Left lung (tissue), 10 donors: ENCODE data around the gene PLB1. TPM values are rescaled to one million over a fixed set of nuclear protein-coding genes. Genes with fewer than 3 reads are reported as not detected.

Source experiments
- ATAC-seq: fragments of 200-7000 bp; cut with Tn5 transposase; one replicate; pipeline ENCODE4 v1.9.1; 2020; ENCODE audit warnings: moderate library complexity
- DNase-seq, 4 donors: peaks; one replicate each; pipeline ENCODE4 v3.0.0-alpha.2; 2013 to 2020
- H3K27ac ChIP-seq, 2 donors: fragments of 200-600 bp; sonication (generic) in 1 of 2; one replicate each; pipeline versions ENCODE4 v1.5.0 to v1.8.0; 2020 to 2021
- H3K27me3 ChIP-seq, 2 donors: fragments of 200-600 bp; sonication (generic) in 1 of 2; one replicate each; pipeline versions ENCODE4 v1.5.0 to v1.8.0; 2020 to 2021
- H3K36me3 ChIP-seq, 2 donors: fragments of 200-600 bp; sonication (generic) in 1 of 2; one replicate each; pipeline versions ENCODE4 v1.5.0 to v1.8.0; 2020 to 2021
- H3K4me1 ChIP-seq, 2 donors: fragments of 200-600 bp; one replicate each; pipeline ENCODE4 v1.8.0; 2021
- H3K4me3 ChIP-seq, 2 donors: fragments of 200-600 bp; sonication (generic) in 1 of 2; one replicate each; pipeline versions ENCODE4 v1.5.0 to v1.8.0; 2020 to 2021; ENCODE audit warnings: mild to moderate bottlenecking in 1 of 2
- H3K9me3 ChIP-seq, 2 donors: fragments of 200-600 bp; sonication (generic) in 1 of 2; one replicate each; pipeline versions ENCODE4 v1.5.0 to v1.8.0; 2020 to 2021
- intact Hi-C, 2 donors: fragments of 100-400 bp; cut with DNase I; formaldehyde crosslinking; loops; one replicate each; pipeline versions ENCODE4 v1.11.2 to v1.14.2; 2022
- polyA plus RNA-seq, 6 donors: library from polyadenylated mRNA; unstranded; fragments of 120-200 nt; gene quantifications; one replicate each; pipeline ENCODE4 v1.2.1, GENCODE V29; 2013; ENCODE audit not compliant: insufficient read length in 6 of 6
- total RNA-seq, 2 donors: library from RNA; stranded (reverse); fragmentation: NEBNext Ultra II Directional; extraction: Animal tissue kit (Norgen Biotek cat#: 25700); gene quantifications; one replicate each; pipeline ENCODE4 v1.2.1, GENCODE V29; 2021
- TF ChIP-seq, protein P1 (sequence below), 2 donors: fragments of 200-600 bp; sonication (generic) in 1 of 2; IDR thresholded peaks; one replicate each; pipeline versions ENCODE4 v1.5.0 to v1.8.0; 2021; ENCODE audit warnings: antibody characterized with exemption in 2 of 2
- donor health status: DM: no; HTN: yes; CAD: no.
- donor health status: DM: no; HTN: no; CAD: no.

Gene PLB1
- total and polyA plus RNA-seq, 8 donors: 0.94 to 6.8 (median 1.9) TPM

- ATAC-seq: no peak
- peak in 1 of 4 donors; percentile 19 for DNase-seq
- TF ChIP-seq, protein P1, sequence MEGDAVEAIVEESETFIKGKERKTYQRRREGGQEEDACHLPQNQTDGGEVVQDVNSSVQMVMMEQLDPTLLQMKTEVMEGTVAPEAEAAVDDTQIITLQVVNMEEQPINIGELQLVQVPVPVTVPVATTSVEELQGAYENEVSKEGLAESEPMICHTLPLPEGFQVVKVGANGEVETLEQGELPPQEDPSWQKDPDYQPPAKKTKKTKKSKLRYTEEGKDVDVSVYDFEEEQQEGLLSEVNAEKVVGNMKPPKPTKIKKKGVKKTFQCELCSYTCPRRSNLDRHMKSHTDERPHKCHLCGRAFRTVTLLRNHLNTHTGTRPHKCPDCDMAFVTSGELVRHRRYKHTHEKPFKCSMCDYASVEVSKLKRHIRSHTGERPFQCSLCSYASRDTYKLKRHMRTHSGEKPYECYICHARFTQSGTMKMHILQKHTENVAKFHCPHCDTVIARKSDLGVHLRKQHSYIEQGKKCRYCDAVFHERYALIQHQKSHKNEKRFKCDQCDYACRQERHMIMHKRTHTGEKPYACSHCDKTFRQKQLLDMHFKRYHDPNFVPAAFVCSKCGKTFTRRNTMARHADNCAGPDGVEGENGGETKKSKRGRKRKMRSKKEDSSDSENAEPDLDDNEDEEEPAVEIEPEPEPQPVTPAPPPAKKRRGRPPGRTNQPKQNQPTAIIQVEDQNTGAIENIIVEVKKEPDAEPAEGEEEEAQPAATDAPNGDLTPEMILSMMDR (IDR thresholded peaks at IDR 0.05): no peak
- Histone ChIP-seq H3K4me3 (no peak overlapping the region), H3K9me3 (no peaks in the 10 kb centered on the region), H3K4me1 (peaks cover 5 to 43% of the 10 kb centered on the region in 2 donors), H3K27ac (no peak overlapping the region), H3K27me3 (no peaks in the 10 kb centered on the region), H3K36me3 (no peaks in the 10 kb centered on the region)
- intact Hi-C loops: loop anchor here in 1 of 2 donors (10.0 kb wide), 1 partner anchor 165 kb away; the partner anchor contains the start of gene PPP1CB
These were observed 94.0 kb downstream of the PLB1 start for GRCh38 chr2:28589746-28590463.

DNA sequence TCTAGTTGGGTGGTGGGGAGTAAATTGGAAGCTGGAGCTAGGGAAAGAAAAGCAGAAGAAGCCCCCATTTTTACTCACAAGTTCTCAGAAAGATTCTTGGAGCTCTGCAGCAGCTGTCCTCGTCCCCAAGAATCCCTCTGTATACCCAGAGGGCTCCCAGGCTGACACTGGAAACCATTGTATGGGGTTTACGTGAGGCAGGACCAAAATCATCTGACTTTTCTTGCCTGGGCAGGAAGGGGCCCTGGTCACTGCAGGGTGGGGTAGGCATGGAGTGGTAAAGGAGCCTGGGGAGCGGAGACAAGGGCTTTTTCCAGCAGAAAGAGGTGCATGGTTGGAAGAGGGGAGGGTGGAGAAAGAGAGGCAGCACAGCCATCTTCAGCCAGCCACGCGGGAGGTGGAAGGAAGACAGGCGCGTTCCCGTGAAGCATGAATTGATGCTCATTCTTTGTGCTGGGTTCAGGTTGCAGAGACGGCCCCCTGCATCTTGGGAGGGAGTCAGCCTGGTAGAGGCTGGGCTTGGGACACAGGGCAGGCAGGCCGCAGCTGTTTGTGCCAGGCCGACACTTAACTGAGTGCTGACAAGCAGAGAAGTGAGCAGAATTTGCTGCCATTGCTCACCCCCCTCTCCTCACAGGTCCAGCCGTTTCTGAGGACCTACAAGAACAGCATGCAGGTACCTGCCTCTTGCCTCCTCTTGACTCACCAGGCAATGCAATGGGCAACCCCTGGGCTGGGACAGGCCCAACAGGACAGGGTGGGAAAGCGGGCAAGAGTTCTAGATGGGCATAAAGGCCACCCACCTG is 94.8 kb downstream of the PLB1 start:
- Histone ChIP-seq H3K4me1 (peaks cover 5 to 41% of the 10 kb centered on the region in 2 donors), H3K9me3 (no peaks in the 10 kb centered on the region), H3K36me3 (no peaks in the 10 kb centered on the region), H3K27me3 (no peaks in the 10 kb centered on the region), H3K27ac (no peak overlapping the region), H3K4me3 (no peak overlapping the region)
- DNase-seq: peak in 1 of 4 donors; percentile 18
- TF ChIP-seq, protein P1 (IDR thresholded peaks at IDR 0.05): no peak
- intact Hi-C loops: loop anchor here in 1 of 2 donors (10.0 kb wide), 1 partner anchor 164 kb away; the partner anchor contains the start of gene PPP1CB
- no peak for ATAC-seq

GRCh38 chr2:28591711-28592335 is 96.0 kb downstream of the PLB1 start:
- intact Hi-C loops: loop anchor here in 1 of 2 donors (10.0 kb wide), 1 partner anchor 163 kb away; the partner anchor contains the start of gene PPP1CB
- Histone ChIP-seq H3K27me3 (no peaks in the 10 kb centered on the region), H3K4me1 (peaks cover 5 to 46% of the 10 kb centered on the region in 2 donors), H3K27ac (no peak overlapping the region), H3K4me3 (no peak overlapping the region), H3K36me3 (no peaks in the 10 kb centered on the region), H3K9me3 (no peaks in the 10 kb centered on the region)
- TF ChIP-seq, protein P1 (IDR thresholded peaks at IDR 0.05): no peak
- ATAC-seq (no peak), DNase-seq (peak in 1 of 4 donors; percentile 26)

GRCh38 chr2:28592481-28592880 is 96.6 kb downstream of the PLB1 start:
- peak in 1 of 4 donors; percentile 16 for DNase-seq
- no peak for ATAC-seq
- H3K9me3 ChIP-seq: no peaks in the 10 kb centered on the region
- intact Hi-C loops: loop anchor here in 1 of 2 donors (10.0 kb wide), 1 partner anchor 162 kb away; the partner anchor contains the start of gene PPP1CB
- no peaks in the 10 kb centered on the region for H3K27me3 ChIP-seq
- peaks cover 5 to 39% of the 10 kb centered on the region in 2 donors for H3K4me1 ChIP-seq
- no peak overlapping the region for H3K27ac ChIP-seq
- TF ChIP-seq, protein P1 (IDR thresholded peaks at IDR 0.05): no peak
- no peak overlapping the region for H3K4me3 ChIP-seq
- H3K36me3 ChIP-seq: no peaks in the 10 kb centered on the region
